ENCODE measurements around the gene PPM1E. TPM values are rescaled to one million over a fixed set of nuclear protein-coding genes. Genes with fewer than 3 reads are reported as not detected.

The PPM1E gene
- total RNA-seq, 3 donors from 2014 or later: 0.47 to 0.48 TPM; not detected in 1

DNA sequence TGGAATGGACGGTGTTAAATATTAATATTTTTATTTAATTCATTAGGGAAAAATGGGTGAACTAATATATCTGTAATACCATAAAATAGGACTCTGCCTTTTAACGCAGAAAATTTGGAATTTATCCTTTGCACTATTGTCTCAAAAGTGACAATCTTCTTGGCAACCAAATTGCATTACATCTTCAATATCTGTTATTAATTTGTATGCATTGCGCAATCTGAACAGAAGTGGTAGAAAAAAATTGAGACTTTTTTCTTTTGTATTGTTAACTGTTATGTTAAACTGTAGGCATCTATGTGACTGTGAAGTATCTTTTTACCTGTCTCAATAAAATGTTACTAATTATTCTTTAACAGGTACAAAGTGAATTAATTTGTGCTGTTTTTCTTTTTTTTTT, 55.6 kb downstream of the PPM1E start:
- no peak for DNase-seq
- no peak for ATAC-seq
- Histone ChIP-seq H3K4me1 (ENCODE audit: low read depth) (no peaks in the 10 kb centered on the region), H3K4me3 (no peak overlapping the region), H3K9me3 (no peaks in the 10 kb centered on the region), H3K36me3 (ENCODE audit: low read depth) (no peaks in the 10 kb centered on the region)
- TF ChIP-seq, protein P1, sequence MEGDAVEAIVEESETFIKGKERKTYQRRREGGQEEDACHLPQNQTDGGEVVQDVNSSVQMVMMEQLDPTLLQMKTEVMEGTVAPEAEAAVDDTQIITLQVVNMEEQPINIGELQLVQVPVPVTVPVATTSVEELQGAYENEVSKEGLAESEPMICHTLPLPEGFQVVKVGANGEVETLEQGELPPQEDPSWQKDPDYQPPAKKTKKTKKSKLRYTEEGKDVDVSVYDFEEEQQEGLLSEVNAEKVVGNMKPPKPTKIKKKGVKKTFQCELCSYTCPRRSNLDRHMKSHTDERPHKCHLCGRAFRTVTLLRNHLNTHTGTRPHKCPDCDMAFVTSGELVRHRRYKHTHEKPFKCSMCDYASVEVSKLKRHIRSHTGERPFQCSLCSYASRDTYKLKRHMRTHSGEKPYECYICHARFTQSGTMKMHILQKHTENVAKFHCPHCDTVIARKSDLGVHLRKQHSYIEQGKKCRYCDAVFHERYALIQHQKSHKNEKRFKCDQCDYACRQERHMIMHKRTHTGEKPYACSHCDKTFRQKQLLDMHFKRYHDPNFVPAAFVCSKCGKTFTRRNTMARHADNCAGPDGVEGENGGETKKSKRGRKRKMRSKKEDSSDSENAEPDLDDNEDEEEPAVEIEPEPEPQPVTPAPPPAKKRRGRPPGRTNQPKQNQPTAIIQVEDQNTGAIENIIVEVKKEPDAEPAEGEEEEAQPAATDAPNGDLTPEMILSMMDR (IDR thresholded peaks at IDR 0.05): no peak
- intact Hi-C loops (cut with DNase I, micrococcal nuclease): no loop called here

DNA sequence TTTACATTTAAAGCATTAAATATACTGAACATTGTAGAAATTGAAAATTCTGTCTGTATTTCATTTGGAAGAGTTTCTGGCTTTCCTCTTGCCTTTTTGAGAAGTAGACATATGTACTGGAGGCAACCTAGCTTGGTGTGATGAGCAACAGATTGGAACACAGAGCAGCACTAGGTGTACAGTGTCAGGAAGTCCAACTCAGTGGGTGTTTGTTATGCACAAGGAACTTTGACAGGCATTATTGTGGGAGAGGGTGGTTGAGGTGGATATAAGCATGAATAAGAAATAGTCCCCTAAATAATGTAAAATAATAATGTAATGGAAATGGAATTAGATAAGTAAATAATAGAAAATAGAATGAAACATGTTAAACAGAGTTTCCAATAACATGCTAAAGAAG, 58.1 kb downstream of the PPM1E start:
- intact Hi-C loops (cut with DNase I, micrococcal nuclease): no loop called here
- DNase-seq: no peak

DNA sequence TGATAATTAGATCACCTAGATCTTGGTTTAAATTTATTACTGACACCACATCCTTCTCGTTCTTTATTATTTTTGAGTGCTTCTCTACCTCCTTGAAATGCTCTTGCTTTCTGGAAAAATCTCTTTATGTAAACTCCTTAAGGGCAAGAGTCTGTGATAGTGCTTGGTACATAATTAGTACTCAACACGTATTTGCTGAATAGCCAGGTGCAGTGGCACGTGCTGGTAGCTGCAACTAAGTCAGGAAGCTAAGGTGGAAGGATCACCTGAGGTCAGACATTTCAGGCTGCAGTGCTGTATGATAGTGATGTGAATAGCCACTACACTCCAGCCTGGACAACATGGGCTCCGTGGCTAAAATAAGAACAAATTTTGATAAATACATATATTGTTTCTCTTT, 63.0 kb downstream of the PPM1E start:
- TF ChIP-seq, protein P1 (IDR thresholded peaks at IDR 0.05): no peak
- Histone ChIP-seq H3K4me1 (ENCODE audit: low read depth) (no peaks in the 10 kb centered on the region), H3K9me3 (no peaks in the 10 kb centered on the region), H3K36me3 (ENCODE audit: low read depth) (no peaks in the 10 kb centered on the region), H3K4me3 (no peak overlapping the region)
- ATAC-seq: no peak
- intact Hi-C loops (cut with DNase I, micrococcal nuclease): no loop called here
- no peak for DNase-seq

More for the DNA sequence above, 58.1 kb downstream of the PPM1E start:
- no peak for ATAC-seq
- no peak overlapping the region for H3K4me3 ChIP-seq
- no peaks in the 10 kb centered on the region for H3K9me3 ChIP-seq
- no peaks in the 10 kb centered on the region for H3K36me3 ChIP-seq (ENCODE audit: low read depth)
- H3K4me1 ChIP-seq (ENCODE audit: low read depth): no peaks in the 10 kb centered on the region
- TF ChIP-seq, protein P1 (IDR thresholded peaks at IDR 0.05): no peak

DNA sequence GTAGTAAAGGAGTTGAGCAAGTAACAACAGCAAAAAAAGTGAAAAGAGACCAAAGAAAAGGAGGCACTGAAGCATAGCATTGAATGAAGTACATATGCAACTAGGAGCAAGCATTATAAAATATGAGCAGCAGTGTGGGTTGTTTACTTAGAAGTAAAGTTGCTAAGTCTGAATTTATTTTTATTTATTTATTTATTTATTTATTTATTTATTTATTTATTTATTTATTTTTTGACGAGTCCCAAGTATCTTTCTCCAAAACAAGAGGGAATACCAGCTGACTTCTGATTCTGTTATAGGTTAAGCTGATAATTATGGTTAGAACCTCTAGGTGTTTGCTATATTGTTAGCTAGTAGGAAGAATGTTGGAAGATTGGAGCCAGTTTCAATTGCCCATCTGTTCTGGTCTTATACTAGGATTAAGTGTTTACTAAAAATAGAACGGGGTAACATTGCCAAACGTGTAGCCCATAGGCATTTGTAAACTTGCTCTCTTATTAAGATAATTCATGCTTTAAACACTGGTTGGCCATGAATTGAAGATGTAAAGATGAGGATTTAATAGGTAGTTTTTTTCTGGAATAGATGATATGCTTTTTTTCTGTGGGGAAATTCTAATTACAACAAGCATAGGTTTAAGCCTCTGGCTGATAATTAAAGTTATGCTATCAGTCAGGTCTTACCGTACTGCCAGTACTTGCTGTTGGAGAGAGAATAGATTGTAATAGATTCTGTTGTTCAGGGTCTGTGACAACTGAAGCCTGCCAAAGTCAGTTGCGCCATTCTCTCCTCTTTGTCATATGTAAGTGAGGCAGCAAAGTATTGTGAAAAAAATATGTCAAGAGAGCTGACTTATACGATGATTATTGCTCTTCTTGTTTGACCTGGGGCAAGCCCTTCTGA, 66.7 kb downstream of the PPM1E start:
- Histone ChIP-seq H3K36me3 (ENCODE audit: low read depth) (no peaks in the 10 kb centered on the region), H3K4me1 (ENCODE audit: low read depth) (no peaks in the 10 kb centered on the region), H3K9me3 (no peaks in the 10 kb centered on the region), H3K4me3 (no peak overlapping the region)
- intact Hi-C loops (cut with DNase I, micrococcal nuclease): no loop called here
- TF ChIP-seq, protein P1 (IDR thresholded peaks at IDR 0.05): no peak
- ATAC-seq (no peak), DNase-seq (no peak)

DNA sequence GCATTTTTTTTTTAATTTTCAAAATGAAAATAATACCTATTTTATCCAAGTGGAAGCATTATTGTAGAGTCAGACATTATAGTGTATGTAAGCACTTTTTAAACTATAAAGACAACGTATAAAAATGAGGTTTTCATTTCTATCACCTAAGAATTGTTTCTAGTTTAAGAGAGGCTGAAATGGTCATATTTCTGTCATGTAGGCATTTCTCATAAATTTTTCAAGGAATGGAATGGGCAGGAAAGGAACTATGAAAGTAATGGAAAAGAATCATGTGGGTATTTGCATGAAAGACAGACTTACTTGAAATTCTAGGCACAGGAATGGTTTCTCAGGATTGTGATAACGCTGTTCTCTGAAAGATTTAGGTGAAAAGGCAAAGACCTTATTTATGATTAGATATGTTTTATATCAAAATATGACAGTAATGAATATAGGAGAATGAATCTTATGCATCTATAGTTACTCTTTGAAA, 67.4 kb downstream of the PPM1E start:
- DNase-seq (no peak), ATAC-seq (no peak)
- no peak overlapping the region for H3K4me3 ChIP-seq
- intact Hi-C loops (cut with DNase I, micrococcal nuclease): no loop called here
- no peaks in the 10 kb centered on the region for H3K36me3 ChIP-seq (ENCODE audit: low read depth)
- TF ChIP-seq, protein P1 (IDR thresholded peaks at IDR 0.05): no peak
- no peaks in the 10 kb centered on the region for H3K4me1 ChIP-seq (ENCODE audit: low read depth)
- no peaks in the 10 kb centered on the region for H3K9me3 ChIP-seq
